Sigmoid colon (tissue), 7 donors: ENCODE results near the gene ZBTB5. TPM values are rescaled to one million over a fixed set of nuclear protein-coding genes. Genes with fewer than 3 reads are reported as not detected.
A peak's percentile ranks its signal among the peaks of the same experiment; 100 is the strongest.

ENCODE experiments used
- DNase-seq: peaks from one replicate; pipeline ENCODE4 v3.0.0-alpha.2; 2019
- H3K27ac ChIP-seq, 4 donors: fragments of 200-600 bp; sonication (generic); one replicate each; pipeline ENCODE4 v1.5.1; 2016 to 2019; ENCODE audit warnings: mild to moderate bottlenecking in 1 of 4
- H3K27me3 ChIP-seq, 3 donors: fragments of 200-600 bp; sonication (generic); one replicate each; pipeline ENCODE4 v1.5.1; 2019; ENCODE audit warnings: mild to moderate bottlenecking in 1 of 3
- H3K36me3 ChIP-seq, 4 donors: fragments of 200-600 bp; sonication (generic); one replicate each; pipeline ENCODE4 v1.5.1; 2016 to 2019
- H3K4me1 ChIP-seq, 4 donors: fragments of 200-600 bp; sonication (generic); one replicate each; pipeline ENCODE4 v1.5.1; 2017 to 2019
- H3K4me3 ChIP-seq, 4 donors: fragments of 200-600 bp; sonication (generic); one replicate each; pipeline ENCODE4 v1.5.1; 2017 to 2019; ENCODE audit warnings: mild to moderate bottlenecking in 2 of 4, moderate library complexity in 1 of 4
- H3K9me3 ChIP-seq, 4 donors: fragments of 200-600 bp in 3 of 4; sonication (generic) in 3 of 4; one replicate each; pipeline versions ENCODE4 v1.5.1 to v1.6.1; 2013 to 2019
- EP300 ChIP-seq, 4 donors: sonication (generic); formaldehyde crosslinking; IDR thresholded peaks; one replicate each; pipeline ENCODE4 v1.6.1; 2017; ENCODE audit warnings: antibody characterized with exemption in 4 of 4
- POLR2A ChIP-seq, 2 donors: fragments of 450-650 bp; IDR thresholded peaks; one replicate each; pipeline ENCODE4 v1.6.1; 2016; ENCODE audit warnings: antibody characterized with exemption in 2 of 2, mild to moderate bottlenecking in 2 of 2, moderate library complexity in 2 of 2
- POLR2AphosphoS5 ChIP-seq, 4 donors: sonication (generic); formaldehyde crosslinking; IDR thresholded peaks; one replicate each; pipeline ENCODE4 v1.6.1; 2017; ENCODE audit warnings: antibody characterized with exemption in 4 of 4
- WGBS, 2 donors: extraction: QIAGEN DNeasy Blood & Tissue Kit; methylation state at CpG; one replicate each; pipeline ENCODE4 v1.1.7; 2013; 5-methylcytosine and 5-hydroxymethylcytosine counted together
- intact Hi-C: fragments of 100-400 bp; cut with DNase I; formaldehyde crosslinking; loops from one replicate; pipeline ENCODE4 v1.15.1; 2023
- polyA plus RNA-seq, 3 donors: library from polyadenylated mRNA; stranded (reverse); fragments of 200-250 nt; gene quantifications; one replicate each; pipeline ENCODE4 v1.2.3, GENCODE V29; 2013
- total RNA-seq, 4 donors: library from RNA; depleted of rRNA; stranded (reverse); fragments of >200 nt; gene quantifications; one replicate each; pipeline ENCODE4 v1.1.0, GENCODE V29; 2016
- TF ChIP-seq, protein P1 (sequence below), 4 experiments: fragments of 450-650 bp in 3 of 4; fragments of 200-600 bp in 1 of 4; IDR thresholded peaks; one replicate each; pipeline ENCODE4 v1.5.1; 2016 to 2019; ENCODE audit warnings: antibody characterized with exemption in 4 of 4, mild to moderate bottlenecking in 3 of 4, moderate library complexity in 2 of 4
- donor health status: healthy with polysubstance abuse.
- donor health status: Bipolar disorder and iron deficiency.
- donor health status: healthy.

Gene ZBTB5
- total and polyA plus RNA-seq, 7 donors: 3.6 to 11.1 (median 7.7) TPM

DNA sequence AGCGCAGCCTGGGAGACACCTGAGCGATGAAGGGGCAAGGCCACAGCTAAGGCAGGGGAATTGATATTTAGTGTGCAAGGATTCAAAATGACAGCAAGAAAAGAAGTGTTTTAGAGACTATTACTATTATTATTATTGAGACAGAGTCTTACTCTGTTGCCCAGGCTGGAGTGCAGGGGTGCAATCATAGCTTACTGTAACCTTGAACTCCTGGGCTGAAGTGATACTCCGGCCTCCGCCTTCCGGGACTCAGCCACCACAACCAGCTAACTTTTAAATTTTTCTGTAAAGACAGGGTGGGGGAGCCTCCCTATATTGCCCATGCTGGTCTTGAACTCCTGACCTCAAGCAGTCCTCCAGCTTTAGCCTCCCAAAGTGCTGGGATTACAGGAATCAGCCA lies 46.0 kb downstream of the ZBTB5 start:
- TF ChIP-seq POLR2AphosphoS5 (IDR thresholded peaks at IDR 0.05) (no peak), EP300 (IDR thresholded peaks at IDR 0.05) (no peak), POLR2A (IDR thresholded peaks at IDR 0.05) (no peak)
- TF ChIP-seq, protein P1, sequence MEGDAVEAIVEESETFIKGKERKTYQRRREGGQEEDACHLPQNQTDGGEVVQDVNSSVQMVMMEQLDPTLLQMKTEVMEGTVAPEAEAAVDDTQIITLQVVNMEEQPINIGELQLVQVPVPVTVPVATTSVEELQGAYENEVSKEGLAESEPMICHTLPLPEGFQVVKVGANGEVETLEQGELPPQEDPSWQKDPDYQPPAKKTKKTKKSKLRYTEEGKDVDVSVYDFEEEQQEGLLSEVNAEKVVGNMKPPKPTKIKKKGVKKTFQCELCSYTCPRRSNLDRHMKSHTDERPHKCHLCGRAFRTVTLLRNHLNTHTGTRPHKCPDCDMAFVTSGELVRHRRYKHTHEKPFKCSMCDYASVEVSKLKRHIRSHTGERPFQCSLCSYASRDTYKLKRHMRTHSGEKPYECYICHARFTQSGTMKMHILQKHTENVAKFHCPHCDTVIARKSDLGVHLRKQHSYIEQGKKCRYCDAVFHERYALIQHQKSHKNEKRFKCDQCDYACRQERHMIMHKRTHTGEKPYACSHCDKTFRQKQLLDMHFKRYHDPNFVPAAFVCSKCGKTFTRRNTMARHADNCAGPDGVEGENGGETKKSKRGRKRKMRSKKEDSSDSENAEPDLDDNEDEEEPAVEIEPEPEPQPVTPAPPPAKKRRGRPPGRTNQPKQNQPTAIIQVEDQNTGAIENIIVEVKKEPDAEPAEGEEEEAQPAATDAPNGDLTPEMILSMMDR (IDR thresholded peaks at IDR 0.05): no peak
- Histone ChIP-seq H3K9me3 (no peaks in the 10 kb centered on the region), H3K4me1 (peaks cover 0 to 34% (median 27%) of the 10 kb centered on the region in 4 donors), H3K27ac (no peak overlapping the region), H3K27me3 (no peaks in the 10 kb centered on the region), H3K36me3 (no peaks in the 10 kb centered on the region), H3K4me3 (no peak overlapping the region)
- intact Hi-C loops: no loop called here
- DNase-seq: no peak
- 94 to 98% methylated on average over 5 of the region's 5 CpGs for WGBS, 2 donors

DNA sequence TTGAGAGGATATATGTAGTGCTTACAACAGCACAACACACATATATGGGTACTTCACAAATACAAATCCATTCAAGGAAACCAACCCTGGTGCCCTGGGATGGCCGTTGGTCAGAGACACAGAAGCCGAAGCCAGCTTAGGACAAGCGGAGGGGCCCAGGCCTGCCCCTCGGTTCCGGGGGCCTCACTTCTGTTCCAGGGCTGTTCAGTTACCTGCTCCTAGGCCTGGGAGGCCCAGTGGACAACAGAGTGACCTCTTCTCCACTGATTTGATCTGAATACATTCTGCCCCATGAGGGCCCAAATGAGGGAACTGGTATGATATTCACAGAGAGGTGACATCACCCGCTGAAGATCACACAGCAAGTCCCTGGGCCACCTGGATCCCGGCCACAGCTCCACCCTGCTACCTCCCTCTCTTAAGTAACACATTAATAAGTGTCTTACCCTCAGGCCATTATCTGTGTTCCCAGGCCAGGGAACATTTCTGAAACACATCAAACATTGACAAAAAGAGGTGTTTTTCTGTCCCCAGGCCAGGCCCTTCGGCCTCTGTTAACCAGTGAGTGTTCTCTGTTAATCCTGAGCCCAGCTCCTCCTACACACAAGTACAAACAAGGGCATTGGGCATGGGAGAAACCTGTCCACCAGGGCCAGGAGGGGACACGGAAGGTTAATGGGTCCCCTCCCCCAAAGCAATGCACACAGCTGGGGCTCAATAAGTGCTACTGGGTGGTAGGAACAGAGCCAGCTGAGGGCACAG lies 47.2 kb downstream of the ZBTB5 start:
- H3K27me3 ChIP-seq: no peaks in the 10 kb centered on the region
- 88 to 93% methylated on average over 9 of the region's 9 CpGs for WGBS, 2 donors

DNA sequence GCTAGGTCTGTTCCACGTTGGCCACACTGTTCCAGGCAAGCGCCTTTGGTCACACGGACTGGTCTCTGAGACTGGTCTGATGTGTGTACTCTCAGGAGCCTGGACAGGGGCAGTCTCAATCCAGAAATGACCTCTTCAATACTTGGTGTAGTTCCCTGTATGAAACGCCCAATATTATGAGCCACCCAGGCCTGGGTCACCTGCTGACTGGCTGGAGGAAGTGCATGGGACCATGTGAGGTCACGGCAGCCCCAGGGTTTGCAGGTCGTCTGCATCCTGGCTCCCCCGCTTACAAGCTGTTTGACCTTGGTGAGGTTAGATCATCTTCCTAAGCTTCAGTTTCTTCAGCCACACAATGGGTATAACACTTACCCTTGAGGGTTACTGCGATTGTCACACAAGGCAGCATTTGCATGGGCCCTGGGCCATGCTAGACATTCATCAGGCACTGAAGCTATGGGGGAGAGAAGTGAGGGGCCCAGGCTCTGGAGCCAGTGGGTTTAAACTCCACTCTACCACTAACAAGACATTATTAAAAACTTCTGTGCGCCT lies 47.9 kb downstream of the ZBTB5 start:
- no peak for DNase-seq
- Histone ChIP-seq H3K27ac (no peak overlapping the region), H3K4me1 (peaks cover 0 to 20% (median 16%) of the 10 kb centered on the region in 4 donors), H3K36me3 (no peaks in the 10 kb centered on the region), H3K9me3 (no peaks in the 10 kb centered on the region), H3K27me3 (no peaks in the 10 kb centered on the region), H3K4me3 (no peak overlapping the region)
- intact Hi-C loops: no loop called here
- no peak for TF ChIP-seq POLR2AphosphoS5 (IDR thresholded peaks at IDR 0.05)
- no peak for TF ChIP-seq POLR2A (IDR thresholded peaks at IDR 0.05)
- no peak for TF ChIP-seq EP300 (IDR thresholded peaks at IDR 0.05)
- TF ChIP-seq, protein P1 (IDR thresholded peaks at IDR 0.05): no peak
- 90 to 91% methylated on average over 9 of the region's 9 CpGs for WGBS, 2 donors

More for the DNA sequence above, 47.2 kb downstream of the ZBTB5 start:
- H3K4me1 ChIP-seq: peaks cover 0 to 22% (median 16%) of the 10 kb centered on the region in 4 donors
- no peaks in the 10 kb centered on the region for H3K9me3 ChIP-seq
- intact Hi-C loops: no loop called here
- no peak overlapping the region for H3K27ac ChIP-seq
- no peak overlapping the region for H3K4me3 ChIP-seq
- no peak for DNase-seq
- H3K36me3 ChIP-seq: no peaks in the 10 kb centered on the region
- TF ChIP-seq POLR2A (IDR thresholded peaks at IDR 0.05) (no peak), EP300 (IDR thresholded peaks at IDR 0.05) (no peak), POLR2AphosphoS5 (IDR thresholded peaks at IDR 0.05) (no peak)
- TF ChIP-seq, protein P1 (IDR thresholded peaks at IDR 0.05): no peak

DNA sequence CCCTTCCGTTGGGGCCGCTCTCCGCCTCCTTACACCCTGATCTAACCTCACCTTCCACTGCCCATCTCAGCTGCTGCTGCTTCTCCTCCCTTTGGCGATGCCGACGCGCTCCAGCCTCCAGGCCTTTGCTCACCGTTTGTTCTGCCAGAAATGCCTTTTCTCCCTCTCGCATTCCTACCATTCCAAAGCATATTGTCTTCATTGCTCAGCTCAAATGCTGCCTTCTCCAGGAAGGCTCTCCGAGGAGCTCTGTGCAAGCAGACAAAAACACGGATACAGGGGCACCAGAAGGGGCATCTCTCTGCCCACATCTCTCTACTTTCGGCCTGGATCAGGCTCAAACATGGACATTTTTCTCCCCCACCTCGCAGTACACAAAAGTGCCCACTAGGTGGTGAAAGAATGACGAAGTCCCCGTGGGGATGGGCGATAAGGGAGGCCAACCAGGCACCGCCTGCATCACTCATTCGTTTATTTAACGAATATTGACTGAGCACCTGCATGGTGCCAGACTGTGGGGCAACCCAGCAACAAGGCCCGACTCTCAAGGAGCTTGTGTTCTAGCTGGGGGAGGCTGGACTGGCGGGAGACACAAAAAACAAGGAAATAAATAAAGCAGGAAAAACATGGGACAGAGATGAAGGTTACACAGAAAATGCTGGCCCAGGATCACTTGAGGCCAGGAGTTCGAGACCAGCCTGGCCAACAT lies 50.1 kb downstream of the ZBTB5 start:
- peak overlapping the region; percentile 58 to 85 (median 68) for H3K27ac ChIP-seq
- peak; percentile 83 for DNase-seq
- peaks cover 0 to 13% (median 10%) of the 10 kb centered on the region in 4 donors for H3K4me1 ChIP-seq
- H3K4me3 ChIP-seq: peak overlapping the region in 1 of 4 donors; percentile 5
- no peak for TF ChIP-seq POLR2A (IDR thresholded peaks at IDR 0.05)
- TF ChIP-seq, protein P1 (IDR thresholded peaks at IDR 0.05): peak; percentile 65 to 88 (median 81)
- no peaks in the 10 kb centered on the region for H3K36me3 ChIP-seq
- intact Hi-C loops: no loop called here
- no peaks in the 10 kb centered on the region for H3K9me3 ChIP-seq
- WGBS, 2 donors: 27 to 31% methylated on average over 22 of the region's 22 CpGs
- H3K27me3 ChIP-seq: no peaks in the 10 kb centered on the region
